Measurements from ENCODE around the gene UGCG. TPM values are rescaled to one million over a fixed set of nuclear protein-coding genes. Genes with fewer than 3 reads are reported as not detected.

Gene UGCG
- total and polyA plus RNA-seq, 9 of the 15 experiments (the other 6 are each of a cell fraction or from before 2014, with no cell fraction given): 20.0 to 40.3 (median 29.2) TPM

DNA sequence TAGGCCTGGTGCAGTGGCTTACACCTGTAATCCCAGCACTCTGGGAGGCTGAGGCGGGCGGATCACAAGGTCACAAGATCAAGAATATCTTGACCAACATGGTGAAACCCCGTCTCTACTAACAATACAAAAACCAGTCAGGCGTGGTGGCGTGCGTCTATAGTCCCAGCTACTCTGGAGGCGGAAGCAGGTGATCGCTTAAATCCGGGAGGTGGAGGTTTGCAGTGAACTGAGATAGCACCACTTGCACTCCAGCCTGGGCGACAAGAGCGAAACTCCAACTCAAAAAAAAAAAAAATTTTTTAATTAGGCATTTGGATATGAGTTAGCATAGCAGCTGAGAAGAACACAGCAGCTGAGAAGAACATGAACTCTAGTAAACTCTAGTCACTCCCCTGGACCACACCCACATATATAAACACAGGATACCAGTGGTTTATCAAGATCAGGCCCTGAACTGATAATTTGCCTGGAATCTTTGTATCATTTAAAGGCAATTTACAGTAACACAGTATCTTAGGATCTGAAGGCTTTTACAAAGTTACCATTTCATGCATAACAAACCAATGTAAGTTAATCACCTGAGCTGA is 4.6 kb upstream of the UGCG start (continued):
- TF ChIP-seq ZNF764 (CRISPR knock-in tag; IDR thresholded peaks at IDR 0.05; ENCODE audit: low read depth) (no peak), BCL6 (CRISPR knock-in tag; IDR thresholded peaks at IDR 0.05) (no peak), ASH1L (IDR thresholded peaks at IDR 0.05; ENCODE audit: borderline replicate concordance, low read depth, partially characterized antibody) (no peak), RFX5 (IDR thresholded peaks at IDR 0.05; ENCODE audit: low read depth, low read length) (no peak), TOE1 (IDR thresholded peaks at IDR 0.05; ENCODE audit: borderline replicate concordance) (peak; percentile 74; the same call in 1 of the 2 replicates), TOE1 (CRISPR knock-in tag; IDR thresholded peaks at IDR 0.05; ENCODE audit: borderline replicate concordance, low read depth) (no peak), ZNF282 (CRISPR knock-in tag; IDR thresholded peaks at IDR 0.05) (no peak), E2F6 (IDR thresholded peaks at IDR 0.05; ENCODE audit: borderline replicate concordance in 1 of 2, extremely low read depth in 1 of 2, insufficient read depth in 1 of 2, insufficient read length in 1 of 2, low read depth in 1 of 2, low read length in 1 of 2, poor library complexity in 1 of 2, severe bottlenecking in 1 of 2) (no peak), IFI16 (CRISPR knock-in tag; IDR thresholded peaks at IDR 0.05) (no peak), KAT2B (IDR thresholded peaks at IDR 0.05; ENCODE audit: low read depth, low read length) (no peak), SLC30A9 (CRISPR knock-in tag; IDR thresholded peaks at IDR 0.05) (no peak), MXI1 (IDR thresholded peaks at IDR 0.05; ENCODE audit: low read depth, low read length) (0 out of 2 replicates have a peak, but pooled peaks have one; percentile 12), CEBPB (tag; IDR thresholded peaks at IDR 0.05) (no peak), TCF7L2 (IDR thresholded peaks at IDR 0.05; ENCODE audit: low read depth, low read length) (no peak), GTF2E2 (tag; IDR thresholded peaks at IDR 0.05) (no peak), SOX6 (IDR thresholded peaks at IDR 0.05) (peak; percentile 72; the same call in 1 of the 2 replicates), CBX8 (IDR thresholded peaks at IDR 0.05; ENCODE audit: borderline replicate concordance, extremely low read depth, low read depth, low read length, poor library complexity, severe bottlenecking) (no peak), MTA2 (IDR thresholded peaks at IDR 0.05; ENCODE audit: low read depth) (peak; percentile 51; the same call in 1 of the 2 replicates), ARID2 (IDR thresholded peaks at IDR 0.05) (no peak), DACH1 (IDR thresholded peaks at IDR 0.05; ENCODE audit: partially characterized antibody) (peak; percentile 76), CREM (IDR thresholded peaks at IDR 0.05; ENCODE audit: low read depth) (0 out of 2 replicates have a peak, but pooled peaks have one; percentile 4), GATA2 (CRISPR knock-in tag; IDR thresholded peaks at IDR 0.05) (peak; percentile 36; the same call in 1 of the 2 replicates), ATF7 (IDR thresholded peaks at IDR 0.05) (peak; percentile 53), CSDE1 (IDR thresholded peaks at IDR 0.05) (no peak), FOXP1 (CRISPR knock-in tag; IDR thresholded peaks at IDR 0.05) (no peak), TEAD4 (IDR thresholded peaks at IDR 0.05; ENCODE audit: low read length) (peak; percentile 87), TEAD4 (CRISPR knock-in tag; IDR thresholded peaks at IDR 0.05; ENCODE audit: borderline replicate concordance) (no peak)
